ENCODE measurements around the gene SPAG9. TPM values are rescaled to one million over a fixed set of nuclear protein-coding genes. Genes with fewer than 3 reads are reported as not detected.

Gene SPAG9
- total RNA-seq, 1 experiment from 2014 or later = 54.3 TPM

DNA sequence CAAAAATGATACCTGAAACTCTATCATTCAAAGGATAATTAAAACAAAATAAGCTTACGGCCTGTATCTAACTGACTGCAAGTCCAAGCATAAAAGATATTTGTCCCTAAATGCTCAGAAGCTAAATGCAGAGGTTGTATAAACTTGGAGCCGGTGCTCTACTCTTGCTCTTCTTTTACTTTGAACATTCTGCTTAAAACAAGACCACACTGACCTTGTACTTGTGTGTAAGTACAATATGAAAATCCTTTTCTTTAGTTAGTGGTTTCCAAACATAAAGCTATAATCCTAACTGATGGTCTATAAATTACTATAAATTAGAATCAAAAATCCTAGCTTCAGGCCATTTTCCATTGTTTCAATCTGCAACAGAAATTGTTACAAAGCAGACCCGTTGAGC is 74.6 kb downstream of the SPAG9 start:
- no peak overlapping the region for H3K4ac ChIP-seq (ENCODE audit: low read depth, low read length)
- H3K4me1 Mint-ChIP-seq = peaks cover 25 to 48% of the 10 kb centered on the region in 2 experiments
- no peak overlapping the region for H2BK15ac ChIP-seq (ENCODE audit: low read depth, low read length)
- no peak overlapping the region for H3K23ac ChIP-seq (ENCODE audit: insufficient read length, low read depth, low read length)
- no peak overlapping the region for H3T11ph ChIP-seq (ENCODE audit: low read length)
- no peak overlapping the region for H4K5ac ChIP-seq (ENCODE audit: insufficient read length, low read depth, low read length)
- no peak overlapping the region for H3K14ac ChIP-seq (ENCODE audit: insufficient read depth, low read length)
- H3K79me2 ChIP-seq (ENCODE audit: insufficient read depth, low read length) = no peaks in the 10 kb centered on the region
- no peaks in the 10 kb centered on the region for H3K9me3 ChIP-seq (ENCODE audit: control insufficient read depth, low read depth, low read length)
- no peak overlapping the region for H3K56ac ChIP-seq (ENCODE audit: insufficient read length, low read depth, low read length)
- H4K8ac ChIP-seq (replicated peaks; ENCODE audit: insufficient read length, low read depth, low read length) = no peak overlapping the region
- no peak overlapping the region for H3K18ac ChIP-seq (ENCODE audit: insufficient read length, low read depth, low read length)
- DNase-seq = no peak
- no peaks in the 10 kb centered on the region for H3K4me1 ChIP-seq (ENCODE audit: insufficient read depth, low read length)
- H3K4me2 ChIP-seq (ENCODE audit: insufficient read depth, insufficient read length, low read length) = peak overlapping the region; percentile 91
- TF ChIP-seq, protein P1, sequence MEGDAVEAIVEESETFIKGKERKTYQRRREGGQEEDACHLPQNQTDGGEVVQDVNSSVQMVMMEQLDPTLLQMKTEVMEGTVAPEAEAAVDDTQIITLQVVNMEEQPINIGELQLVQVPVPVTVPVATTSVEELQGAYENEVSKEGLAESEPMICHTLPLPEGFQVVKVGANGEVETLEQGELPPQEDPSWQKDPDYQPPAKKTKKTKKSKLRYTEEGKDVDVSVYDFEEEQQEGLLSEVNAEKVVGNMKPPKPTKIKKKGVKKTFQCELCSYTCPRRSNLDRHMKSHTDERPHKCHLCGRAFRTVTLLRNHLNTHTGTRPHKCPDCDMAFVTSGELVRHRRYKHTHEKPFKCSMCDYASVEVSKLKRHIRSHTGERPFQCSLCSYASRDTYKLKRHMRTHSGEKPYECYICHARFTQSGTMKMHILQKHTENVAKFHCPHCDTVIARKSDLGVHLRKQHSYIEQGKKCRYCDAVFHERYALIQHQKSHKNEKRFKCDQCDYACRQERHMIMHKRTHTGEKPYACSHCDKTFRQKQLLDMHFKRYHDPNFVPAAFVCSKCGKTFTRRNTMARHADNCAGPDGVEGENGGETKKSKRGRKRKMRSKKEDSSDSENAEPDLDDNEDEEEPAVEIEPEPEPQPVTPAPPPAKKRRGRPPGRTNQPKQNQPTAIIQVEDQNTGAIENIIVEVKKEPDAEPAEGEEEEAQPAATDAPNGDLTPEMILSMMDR (conservative IDR thresholded peaks at IDR 0.05) = no peak
- peaks cover 3% of the 10 kb centered on the region for H3K79me1 ChIP-seq (ENCODE audit: insufficient read depth, low read depth, low read length, poor library complexity, severe bottlenecking)
- H3K27ac ChIP-seq (ENCODE audit: insufficient read length, low read depth, low read length) = peak overlapping the region; percentile 86
- no peaks in the 10 kb centered on the region for H3K27me3 ChIP-seq (ENCODE audit: insufficient read depth, low read length)
- H3K9me3 Mint-ChIP-seq = no peaks in the 10 kb centered on the region
- H3K36me3 Mint-ChIP-seq (ENCODE audit: insufficient read depth in 1 of 3, low read depth in 3 of 3) = peaks cover 0 to 10% (median 2%) of the 10 kb centered on the region in 3 experiments; a peak in 4 of 7 replicates
- H2BK12ac ChIP-seq (ENCODE audit: insufficient read length, low read depth, low read length) = no peak overlapping the region
- no peaks in the 10 kb centered on the region for H4K20me1 ChIP-seq (ENCODE audit: control insufficient read depth, insufficient read depth, insufficient read length)
- peak overlapping the region; percentile 8 for H3K9ac ChIP-seq (ENCODE audit: extremely low read depth, insufficient read length, low read length)
- no peak overlapping the region for H4K91ac ChIP-seq (ENCODE audit: insufficient read length, low read depth, low read length)
- no peak overlapping the region; a peak in 1 of 7 replicates for H3K27ac Mint-ChIP-seq
- H2BK120ac ChIP-seq (ENCODE audit: low read depth, low read length, poor library complexity, severe bottlenecking) = no peak overlapping the region
- peaks cover 8% of the 10 kb centered on the region for H3K23me2 ChIP-seq (ENCODE audit: insufficient read length, low read depth, low read length, poor library complexity, severe bottlenecking)
- no peak overlapping the region for H2BK5ac ChIP-seq (ENCODE audit: insufficient read length, low read length)
- no peaks in the 10 kb centered on the region for H3K27me3 Mint-ChIP-seq (ENCODE audit: low read depth)
- H2BK20ac ChIP-seq (ENCODE audit: low read depth, low read length, poor library complexity, severe bottlenecking) = no peak overlapping the region
- H2AFZ ChIP-seq (ENCODE audit: low read length) = no peak overlapping the region
- H3K4me3 Mint-ChIP-seq = no peak overlapping the region
- WGBS (ENCODE audit: extremely low coverage, insufficient read length, low lambda C conversion rate) = no CpG with 5 or more reads among the region's 3 CpGs
- no peak overlapping the region for H2AK5ac ChIP-seq (ENCODE audit: insufficient read length, low read length)

Data from H9 (cell line).